ENCODE results near the gene KCNIP4. TPM values are rescaled to one million over a fixed set of nuclear protein-coding genes. Genes with fewer than 3 reads are reported as not detected.

The KCNIP4 gene
- total and polyA plus RNA-seq, 2 of the 8 experiments (the other 6 are each of a cell fraction or from before 2014, with no cell fraction given) = 0.06 TPM; not detected in 1

DNA sequence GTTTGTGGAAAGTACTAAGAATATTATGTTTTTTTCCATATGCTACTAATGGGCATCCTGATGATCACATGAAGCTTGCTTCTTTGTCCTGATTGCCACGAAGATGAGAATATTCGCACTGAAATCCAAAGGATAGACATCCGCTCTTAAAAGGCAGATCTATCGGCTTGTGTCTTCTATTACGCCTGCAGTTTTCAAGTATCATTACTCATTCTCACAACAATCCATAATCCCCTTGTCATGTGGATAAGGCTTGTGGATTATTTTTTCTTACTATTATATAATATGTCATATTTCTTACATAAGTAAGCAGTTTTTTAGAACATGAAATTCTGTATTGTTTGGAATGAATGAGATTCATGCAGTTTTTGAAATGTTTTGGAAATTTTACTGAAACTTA lies 62.8 kb downstream of the KCNIP4 start (continued):
- TF ChIP-seq, protein P1, sequence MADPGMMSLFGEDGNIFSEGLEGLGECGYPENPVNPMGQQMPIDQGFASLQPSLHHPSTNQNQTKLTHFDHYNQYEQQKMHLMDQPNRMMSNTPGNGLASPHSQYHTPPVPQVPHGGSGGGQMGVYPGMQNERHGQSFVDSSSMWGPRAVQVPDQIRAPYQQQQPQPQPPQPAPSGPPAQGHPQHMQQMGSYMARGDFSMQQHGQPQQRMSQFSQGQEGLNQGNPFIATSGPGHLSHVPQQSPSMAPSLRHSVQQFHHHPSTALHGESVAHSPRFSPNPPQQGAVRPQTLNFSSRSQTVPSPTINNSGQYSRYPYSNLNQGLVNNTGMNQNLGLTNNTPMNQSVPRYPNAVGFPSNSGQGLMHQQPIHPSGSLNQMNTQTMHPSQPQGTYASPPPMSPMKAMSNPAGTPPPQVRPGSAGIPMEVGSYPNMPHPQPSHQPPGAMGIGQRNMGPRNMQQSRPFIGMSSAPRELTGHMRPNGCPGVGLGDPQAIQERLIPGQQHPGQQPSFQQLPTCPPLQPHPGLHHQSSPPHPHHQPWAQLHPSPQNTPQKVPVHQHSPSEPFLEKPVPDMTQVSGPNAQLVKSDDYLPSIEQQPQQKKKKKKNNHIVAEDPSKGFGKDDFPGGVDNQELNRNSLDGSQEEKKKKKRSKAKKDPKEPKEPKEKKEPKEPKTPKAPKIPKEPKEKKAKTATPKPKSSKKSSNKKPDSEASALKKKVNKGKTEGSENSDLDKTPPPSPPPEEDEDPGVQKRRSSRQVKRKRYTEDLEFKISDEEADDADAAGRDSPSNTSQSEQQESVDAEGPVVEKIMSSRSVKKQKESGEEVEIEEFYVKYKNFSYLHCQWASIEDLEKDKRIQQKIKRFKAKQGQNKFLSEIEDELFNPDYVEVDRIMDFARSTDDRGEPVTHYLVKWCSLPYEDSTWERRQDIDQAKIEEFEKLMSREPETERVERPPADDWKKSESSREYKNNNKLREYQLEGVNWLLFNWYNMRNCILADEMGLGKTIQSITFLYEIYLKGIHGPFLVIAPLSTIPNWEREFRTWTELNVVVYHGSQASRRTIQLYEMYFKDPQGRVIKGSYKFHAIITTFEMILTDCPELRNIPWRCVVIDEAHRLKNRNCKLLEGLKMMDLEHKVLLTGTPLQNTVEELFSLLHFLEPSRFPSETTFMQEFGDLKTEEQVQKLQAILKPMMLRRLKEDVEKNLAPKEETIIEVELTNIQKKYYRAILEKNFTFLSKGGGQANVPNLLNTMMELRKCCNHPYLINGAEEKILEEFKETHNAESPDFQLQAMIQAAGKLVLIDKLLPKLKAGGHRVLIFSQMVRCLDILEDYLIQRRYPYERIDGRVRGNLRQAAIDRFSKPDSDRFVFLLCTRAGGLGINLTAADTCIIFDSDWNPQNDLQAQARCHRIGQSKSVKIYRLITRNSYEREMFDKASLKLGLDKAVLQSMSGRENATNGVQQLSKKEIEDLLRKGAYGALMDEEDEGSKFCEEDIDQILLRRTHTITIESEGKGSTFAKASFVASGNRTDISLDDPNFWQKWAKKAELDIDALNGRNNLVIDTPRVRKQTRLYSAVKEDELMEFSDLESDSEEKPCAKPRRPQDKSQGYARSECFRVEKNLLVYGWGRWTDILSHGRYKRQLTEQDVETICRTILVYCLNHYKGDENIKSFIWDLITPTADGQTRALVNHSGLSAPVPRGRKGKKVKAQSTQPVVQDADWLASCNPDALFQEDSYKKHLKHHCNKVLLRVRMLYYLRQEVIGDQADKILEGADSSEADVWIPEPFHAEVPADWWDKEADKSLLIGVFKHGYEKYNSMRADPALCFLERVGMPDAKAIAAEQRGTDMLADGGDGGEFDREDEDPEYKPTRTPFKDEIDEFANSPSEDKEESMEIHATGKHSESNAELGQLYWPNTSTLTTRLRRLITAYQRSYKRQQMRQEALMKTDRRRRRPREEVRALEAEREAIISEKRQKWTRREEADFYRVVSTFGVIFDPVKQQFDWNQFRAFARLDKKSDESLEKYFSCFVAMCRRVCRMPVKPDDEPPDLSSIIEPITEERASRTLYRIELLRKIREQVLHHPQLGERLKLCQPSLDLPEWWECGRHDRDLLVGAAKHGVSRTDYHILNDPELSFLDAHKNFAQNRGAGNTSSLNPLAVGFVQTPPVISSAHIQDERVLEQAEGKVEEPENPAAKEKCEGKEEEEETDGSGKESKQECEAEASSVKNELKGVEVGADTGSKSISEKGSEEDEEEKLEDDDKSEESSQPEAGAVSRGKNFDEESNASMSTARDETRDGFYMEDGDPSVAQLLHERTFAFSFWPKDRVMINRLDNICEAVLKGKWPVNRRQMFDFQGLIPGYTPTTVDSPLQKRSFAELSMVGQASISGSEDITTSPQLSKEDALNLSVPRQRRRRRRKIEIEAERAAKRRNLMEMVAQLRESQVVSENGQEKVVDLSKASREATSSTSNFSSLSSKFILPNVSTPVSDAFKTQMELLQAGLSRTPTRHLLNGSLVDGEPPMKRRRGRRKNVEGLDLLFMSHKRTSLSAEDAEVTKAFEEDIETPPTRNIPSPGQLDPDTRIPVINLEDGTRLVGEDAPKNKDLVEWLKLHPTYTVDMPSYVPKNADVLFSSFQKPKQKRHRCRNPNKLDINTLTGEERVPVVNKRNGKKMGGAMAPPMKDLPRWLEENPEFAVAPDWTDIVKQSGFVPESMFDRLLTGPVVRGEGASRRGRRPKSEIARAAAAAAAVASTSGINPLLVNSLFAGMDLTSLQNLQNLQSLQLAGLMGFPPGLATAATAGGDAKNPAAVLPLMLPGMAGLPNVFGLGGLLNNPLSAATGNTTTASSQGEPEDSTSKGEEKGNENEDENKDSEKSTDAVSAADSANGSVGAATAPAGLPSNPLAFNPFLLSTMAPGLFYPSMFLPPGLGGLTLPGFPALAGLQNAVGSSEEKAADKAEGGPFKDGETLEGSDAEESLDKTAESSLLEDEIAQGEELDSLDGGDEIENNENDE (IDR thresholded peaks at IDR 0.05; ENCODE audit: insufficient replicate concordance, low read length) = no peak
- TF ChIP-seq RAD21 (IDR thresholded peaks at IDR 0.05 in 1 of 2, conservative IDR thresholded peaks at IDR 0.05 in 1 of 2; ENCODE audit: low read depth in 2 of 2, low read length in 2 of 2) (no peak), SIX5 (IDR thresholded peaks at IDR 0.05; ENCODE audit: low read depth, low read length) (no peak), POLR2AphosphoS5 (IDR thresholded peaks at IDR 0.05; ENCODE audit: low read depth, low read length) (no peak), CEBPB (IDR thresholded peaks at IDR 0.05; ENCODE audit: low read depth, low read length) (no peak), POLR2A (IDR thresholded peaks at IDR 0.05; ENCODE audit: control extremely low read depth in 1 of 2, low read depth in 2 of 2, low read length in 2 of 2) (no peak), HDAC6 (IDR thresholded peaks at IDR 0.05; ENCODE audit: low read depth, low read length) (no peak), SP1 (IDR thresholded peaks at IDR 0.05; ENCODE audit: low read depth, low read length) (no peak), KDM5A (IDR thresholded peaks at IDR 0.05; ENCODE audit: low read length) (no peak), BACH1 (IDR thresholded peaks at IDR 0.05; ENCODE audit: low read length) (no peak), NANOG (IDR thresholded peaks at IDR 0.05; ENCODE audit: insufficient read depth, low read depth, low read length, poor library complexity, severe bottlenecking) (no peak)
- TF ChIP-seq, protein P2, sequence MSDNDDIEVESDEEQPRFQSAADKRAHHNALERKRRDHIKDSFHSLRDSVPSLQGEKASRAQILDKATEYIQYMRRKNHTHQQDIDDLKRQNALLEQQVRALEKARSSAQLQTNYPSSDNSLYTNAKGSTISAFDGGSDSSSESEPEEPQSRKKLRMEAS (IDR thresholded peaks at IDR 0.05) = no peak

Measured in H1 (cell line).